ENCODE data around the gene WDFY3. TPM values are rescaled to one million over a fixed set of nuclear protein-coding genes. Genes with fewer than 3 reads are reported as not detected.
A peak's percentile ranks its signal among the peaks of the same experiment; 100 is the strongest.

Gene WDFY3
- total RNA-seq (2012; rRNA removed), result 42.6 and 48.1 TPM in 2 replicates

GRCh38 chr4:84966382-84967242, at the start of gene WDFY3:
Gene WDFY3, minus strand, starts transcription at chr4:84966690. Its CDS starts 106,099 bp downstream, at chr4:84860591.
- Histone ChIP-seq H3K4me2 (ENCODE audit: low read length) (peak within 1 kb of the TSS; percentile 93), H3K9ac (ENCODE audit: low read depth, low read length) (peak within 1 kb of the TSS; percentile 96)

GRCh38 chr4:85005865-85006377, 39.4 kb upstream of the WDFY3 start:
- Histone ChIP-seq H3K4me3 (ENCODE audit: low read length) (no peak overlapping the region), H3K9ac (ENCODE audit: low read depth, low read length) (no peak overlapping the region), H3K27me3 (ENCODE audit: control insufficient read depth, insufficient read depth, low read length) (no peaks in the 10 kb centered on the region), H3K4me1 (ENCODE audit: control insufficient read depth, insufficient read depth, low read length) (peaks cover 8% of the 10 kb centered on the region), H3K9me3 (replicated peaks; ENCODE audit: low read length) (no peaks in the 10 kb centered on the region), H3K36me3 (ENCODE audit: insufficient read depth, low read length) (no peaks in the 10 kb centered on the region), H3K4me2 (ENCODE audit: low read length) (no peak overlapping the region)

More at GRCh38 chr4:84966382-84967242, at the start of gene WDFY3:
- Histone ChIP-seq H3K36me3 (ENCODE audit: insufficient read depth, low read length) (no peaks in the 10 kb centered on the region), H3K9me3 (replicated peaks; ENCODE audit: low read length) (no peaks in the 10 kb centered on the region), H3K4me3 (ENCODE audit: low read length) (peak within 1 kb of the TSS; percentile 97), H3K27me3 (ENCODE audit: control insufficient read depth, insufficient read depth, low read length) (no peaks in the 10 kb centered on the region), H3K4me1 (ENCODE audit: control insufficient read depth, insufficient read depth, low read length) (peaks cover 17% of the 10 kb centered on the region)

DNA sequence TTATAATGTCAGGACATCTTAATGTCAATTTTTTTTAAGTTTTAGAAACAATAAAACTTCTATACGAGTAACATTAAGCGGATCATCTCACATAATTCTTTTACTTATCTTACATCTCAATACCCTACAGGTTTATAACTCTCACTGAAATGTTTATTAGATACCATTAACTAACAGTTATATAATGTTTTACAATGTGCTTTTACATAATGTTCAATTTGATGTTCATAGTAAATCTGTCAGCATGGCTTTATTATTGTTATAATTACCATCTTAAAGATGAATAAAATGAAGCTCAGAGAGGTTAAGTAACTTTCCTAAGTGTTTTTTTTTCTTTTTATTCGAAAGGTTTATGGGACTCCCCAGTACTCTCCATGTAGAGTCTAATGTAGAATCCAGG, 33.9 kb upstream of the WDFY3 start:
- H3K4me2 ChIP-seq (ENCODE audit: low read length), result no peak overlapping the region
- no peaks in the 10 kb centered on the region for H3K9me3 ChIP-seq (replicated peaks; ENCODE audit: low read length)
- no peak overlapping the region for H3K4me3 ChIP-seq (ENCODE audit: low read length)
- H3K36me3 ChIP-seq (ENCODE audit: insufficient read depth, low read length), result no peaks in the 10 kb centered on the region
- H3K4me1 ChIP-seq (ENCODE audit: control insufficient read depth, insufficient read depth, low read length), result no peaks in the 10 kb centered on the region
- no peaks in the 10 kb centered on the region for H3K27me3 ChIP-seq (ENCODE audit: control insufficient read depth, insufficient read depth, low read length)
- H3K9ac ChIP-seq (ENCODE audit: low read depth, low read length), result no peak overlapping the region

DNA sequence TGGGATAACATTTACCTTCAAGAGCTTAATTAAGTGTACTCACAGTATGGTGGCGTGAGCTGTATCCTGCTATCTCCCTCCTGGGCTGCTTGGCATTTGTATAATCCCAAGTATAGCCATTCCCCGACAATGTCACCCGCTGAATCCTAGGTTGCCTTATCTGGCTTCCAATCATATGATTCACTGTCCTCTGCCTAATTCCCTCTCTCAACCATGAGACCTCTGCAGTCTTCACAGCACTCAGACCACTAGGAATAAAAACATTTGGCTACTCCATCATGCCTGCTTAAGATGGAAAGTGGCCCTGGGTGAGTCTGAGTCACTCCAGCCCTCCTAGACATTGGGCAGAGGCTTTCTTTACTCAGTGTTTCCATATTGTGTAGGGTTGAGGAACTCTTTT, 28.9 kb upstream of the WDFY3 start:
- Histone ChIP-seq H3K4me3 (ENCODE audit: low read length) (no peak overlapping the region), H3K36me3 (ENCODE audit: insufficient read depth, low read length) (no peaks in the 10 kb centered on the region), H3K9me3 (replicated peaks; ENCODE audit: low read length) (no peaks in the 10 kb centered on the region), H3K4me2 (ENCODE audit: low read length) (no peak overlapping the region), H3K27me3 (ENCODE audit: control insufficient read depth, insufficient read depth, low read length) (no peaks in the 10 kb centered on the region), H3K4me1 (ENCODE audit: control insufficient read depth, insufficient read depth, low read length) (no peaks in the 10 kb centered on the region), H3K9ac (ENCODE audit: low read depth, low read length) (no peak overlapping the region)

DNA sequence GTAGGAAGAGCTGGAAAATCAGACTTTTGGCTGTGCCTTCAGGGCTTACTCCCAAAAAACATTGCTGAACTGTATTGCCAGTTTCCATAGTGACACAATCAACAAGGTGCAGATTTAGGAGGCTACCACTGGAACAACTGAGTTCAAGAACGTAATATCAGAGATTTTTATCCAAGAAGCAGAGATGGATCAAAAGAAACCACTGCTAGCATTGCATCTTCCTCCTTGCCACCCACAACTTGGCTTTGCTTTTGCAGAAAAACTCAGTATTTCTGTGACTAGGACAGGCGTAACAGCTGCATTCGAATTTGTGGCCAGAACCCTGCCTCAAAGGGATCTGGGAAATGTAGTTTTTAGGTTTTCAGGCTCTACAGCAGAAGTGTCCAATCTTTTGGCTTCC, 27.8 kb upstream of the WDFY3 start:
- Histone ChIP-seq H3K27me3 (ENCODE audit: control insufficient read depth, insufficient read depth, low read length) (no peaks in the 10 kb centered on the region), H3K36me3 (ENCODE audit: insufficient read depth, low read length) (no peaks in the 10 kb centered on the region), H3K4me2 (ENCODE audit: low read length) (no peak overlapping the region), H3K9me3 (replicated peaks; ENCODE audit: low read length) (no peaks in the 10 kb centered on the region), H3K4me3 (ENCODE audit: low read length) (no peak overlapping the region), H3K9ac (ENCODE audit: low read depth, low read length) (no peak overlapping the region), H3K4me1 (ENCODE audit: control insufficient read depth, insufficient read depth, low read length) (no peaks in the 10 kb centered on the region)

GRCh38 chr4:84985952-84986351, 19.5 kb upstream of the WDFY3 start:
- Histone ChIP-seq H3K27me3 (ENCODE audit: control insufficient read depth, insufficient read depth, low read length) (no peaks in the 10 kb centered on the region), H3K4me2 (ENCODE audit: low read length) (no peak overlapping the region), H3K36me3 (ENCODE audit: insufficient read depth, low read length) (no peaks in the 10 kb centered on the region), H3K9me3 (replicated peaks; ENCODE audit: low read length) (peaks cover 13% of the 10 kb centered on the region), H3K4me3 (ENCODE audit: low read length) (no peak overlapping the region), H3K9ac (ENCODE audit: low read depth, low read length) (no peak overlapping the region), H3K4me1 (ENCODE audit: control insufficient read depth, insufficient read depth, low read length) (peaks cover 6% of the 10 kb centered on the region)

- Histone ChIP-seq H3K9ac (ENCODE audit: low read depth, low read length) (no peak overlapping the region), H3K4me3 (ENCODE audit: low read length) (no peak overlapping the region), H3K9me3 (replicated peaks; ENCODE audit: low read length) (no peaks in the 10 kb centered on the region), H3K27me3 (ENCODE audit: control insufficient read depth, insufficient read depth, low read length) (no peaks in the 10 kb centered on the region), H3K36me3 (ENCODE audit: insufficient read depth, low read length) (no peaks in the 10 kb centered on the region), H3K4me2 (ENCODE audit: low read length) (no peak overlapping the region), H3K4me1 (ENCODE audit: control insufficient read depth, insufficient read depth, low read length) (no peaks in the 10 kb centered on the region)
These were observed 10.9 kb upstream of the WDFY3 start for GRCh38 chr4:84977396-84977795.

- Histone ChIP-seq H3K4me2 (ENCODE audit: low read length) (no peak overlapping the region), H3K9me3 (replicated peaks; ENCODE audit: low read length) (no peaks in the 10 kb centered on the region), H3K9ac (ENCODE audit: low read depth, low read length) (no peak overlapping the region), H3K4me3 (ENCODE audit: low read length) (no peak overlapping the region), H3K36me3 (ENCODE audit: insufficient read depth, low read length) (no peaks in the 10 kb centered on the region), H3K4me1 (ENCODE audit: control insufficient read depth, insufficient read depth, low read length) (peaks cover 3% of the 10 kb centered on the region), H3K27me3 (ENCODE audit: control insufficient read depth, insufficient read depth, low read length) (no peaks in the 10 kb centered on the region)
These were observed 7.4 kb upstream of the WDFY3 start for GRCh38 chr4:84973856-84974255.

DNA sequence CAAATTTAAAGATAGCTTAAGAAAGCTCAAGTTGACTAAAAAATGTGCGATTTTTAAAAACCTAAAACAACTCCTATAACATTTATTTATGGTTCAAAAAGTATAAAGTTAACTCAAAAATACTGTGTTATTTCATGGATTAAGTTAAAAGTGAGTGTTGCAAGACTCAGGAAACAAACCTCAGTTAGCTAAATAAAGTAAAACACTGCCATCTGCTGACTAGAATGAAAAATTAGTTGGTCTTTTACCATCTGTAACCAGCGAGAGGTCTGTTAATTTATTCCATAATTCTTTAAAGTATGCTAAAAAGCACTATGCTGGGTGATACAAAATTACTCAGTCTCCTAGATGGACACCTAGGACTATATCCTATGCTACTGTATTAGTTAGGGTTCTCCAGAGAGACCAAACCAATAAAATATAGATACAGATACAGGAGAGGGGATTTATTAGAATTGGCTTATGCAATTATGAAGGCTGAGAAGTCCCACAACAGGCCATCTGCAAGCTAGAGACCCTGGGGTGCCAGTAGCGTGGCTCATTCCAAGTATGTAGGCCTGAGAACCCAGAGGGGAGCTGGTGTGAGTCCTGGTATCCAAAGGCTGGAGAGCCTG, 4.9 kb upstream of the WDFY3 start:
- H3K4me3 ChIP-seq (ENCODE audit: low read length), result no peak overlapping the region
- H3K4me2 ChIP-seq (ENCODE audit: low read length), result no peak overlapping the region
- H3K36me3 ChIP-seq (ENCODE audit: insufficient read depth, low read length), result no peaks in the 10 kb centered on the region
- H3K27me3 ChIP-seq (ENCODE audit: control insufficient read depth, insufficient read depth, low read length), result no peaks in the 10 kb centered on the region
- no peaks in the 10 kb centered on the region for H3K9me3 ChIP-seq (replicated peaks; ENCODE audit: low read length)
- no peak overlapping the region for H3K9ac ChIP-seq (ENCODE audit: low read depth, low read length)
- H3K4me1 ChIP-seq (ENCODE audit: control insufficient read depth, insufficient read depth, low read length), result peaks cover 11% of the 10 kb centered on the region

DNA sequence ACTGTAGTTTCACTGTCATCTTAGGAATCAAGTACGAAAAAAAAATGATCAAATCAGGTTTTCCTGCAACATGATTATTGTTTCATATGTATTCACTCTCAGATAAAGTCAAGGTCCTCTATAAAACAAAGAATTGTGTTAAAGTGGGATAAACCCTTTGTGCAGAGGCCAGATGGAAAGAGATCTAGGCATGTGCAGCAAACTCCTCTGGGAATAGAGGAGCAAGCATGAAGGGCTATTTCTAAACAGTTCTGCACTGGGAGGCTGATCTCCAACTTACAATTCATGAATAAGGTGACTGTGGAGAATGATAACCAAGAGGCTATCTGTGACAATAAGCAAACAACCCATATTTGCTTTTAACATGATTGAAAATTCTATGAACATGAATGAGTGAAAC, 2.4 kb upstream of the WDFY3 start:
- Histone ChIP-seq H3K36me3 (ENCODE audit: insufficient read depth, low read length) (no peaks in the 10 kb centered on the region), H3K9me3 (replicated peaks; ENCODE audit: low read length) (no peaks in the 10 kb centered on the region), H3K4me3 (ENCODE audit: low read length) (no peak overlapping the region), H3K9ac (ENCODE audit: low read depth, low read length) (no peak overlapping the region), H3K4me2 (ENCODE audit: low read length) (no peak overlapping the region), H3K27me3 (ENCODE audit: control insufficient read depth, insufficient read depth, low read length) (no peaks in the 10 kb centered on the region), H3K4me1 (ENCODE audit: control insufficient read depth, insufficient read depth, low read length) (peaks cover 17% of the 10 kb centered on the region)

GRCh38 chr4:84967243-84967690, 777 bp upstream of the WDFY3 start:
- Histone ChIP-seq H3K9ac (ENCODE audit: low read depth, low read length) (peak overlapping the region; percentile 96), H3K4me2 (ENCODE audit: low read length) (peak overlapping the region; percentile 93), H3K4me3 (ENCODE audit: low read length) (peak overlapping the region; percentile 97), H3K4me1 (ENCODE audit: control insufficient read depth, insufficient read depth, low read length) (peaks cover 17% of the 10 kb centered on the region), H3K27me3 (ENCODE audit: control insufficient read depth, insufficient read depth, low read length) (no peaks in the 10 kb centered on the region), H3K9me3 (replicated peaks; ENCODE audit: low read length) (no peaks in the 10 kb centered on the region), H3K36me3 (ENCODE audit: insufficient read depth, low read length) (no peaks in the 10 kb centered on the region)
